ENCODE data around the gene GSTM5.
"Not testable (repeated sequence)": the region's sequence is repeated elsewhere in the genome, so short reads cannot be mapped to it uniquely, and the experiment has no call there.

The GSTM5 gene

GRCh38 chr1:109697066-109697465 lies 15.0 kb upstream of the GSTM5 start:
- Histone ChIP-seq H3K79me2 (ENCODE audit: low read length) (no peaks in the 10 kb centered on the region), H3K27ac (ENCODE audit: low read length) (no peak overlapping the region), H3K4me1 (ENCODE audit: low read length) (no peaks in the 10 kb centered on the region), H3K27me3 (ENCODE audit: low read depth, low read length) (no peaks in the 10 kb centered on the region), H3K9me3 (ENCODE audit: insufficient read depth, low read length) (no peaks in the 10 kb centered on the region), H2AFZ (ENCODE audit: low read depth, low read length) (no peak overlapping the region), H3K4me3 (ENCODE audit: low read length) (no peak overlapping the region), H3K9ac (ENCODE audit: low read length) (no peak overlapping the region), H3K4me2 (ENCODE audit: low read length) (no peak overlapping the region), H4K20me1 (ENCODE audit: insufficient read depth, low read length) (no peaks in the 10 kb centered on the region), H3K36me3 (replicated peaks; ENCODE audit: low read depth, low read length) (no peaks in the 10 kb centered on the region)
- TF ChIP-seq, protein P1, sequence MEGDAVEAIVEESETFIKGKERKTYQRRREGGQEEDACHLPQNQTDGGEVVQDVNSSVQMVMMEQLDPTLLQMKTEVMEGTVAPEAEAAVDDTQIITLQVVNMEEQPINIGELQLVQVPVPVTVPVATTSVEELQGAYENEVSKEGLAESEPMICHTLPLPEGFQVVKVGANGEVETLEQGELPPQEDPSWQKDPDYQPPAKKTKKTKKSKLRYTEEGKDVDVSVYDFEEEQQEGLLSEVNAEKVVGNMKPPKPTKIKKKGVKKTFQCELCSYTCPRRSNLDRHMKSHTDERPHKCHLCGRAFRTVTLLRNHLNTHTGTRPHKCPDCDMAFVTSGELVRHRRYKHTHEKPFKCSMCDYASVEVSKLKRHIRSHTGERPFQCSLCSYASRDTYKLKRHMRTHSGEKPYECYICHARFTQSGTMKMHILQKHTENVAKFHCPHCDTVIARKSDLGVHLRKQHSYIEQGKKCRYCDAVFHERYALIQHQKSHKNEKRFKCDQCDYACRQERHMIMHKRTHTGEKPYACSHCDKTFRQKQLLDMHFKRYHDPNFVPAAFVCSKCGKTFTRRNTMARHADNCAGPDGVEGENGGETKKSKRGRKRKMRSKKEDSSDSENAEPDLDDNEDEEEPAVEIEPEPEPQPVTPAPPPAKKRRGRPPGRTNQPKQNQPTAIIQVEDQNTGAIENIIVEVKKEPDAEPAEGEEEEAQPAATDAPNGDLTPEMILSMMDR (IDR thresholded peaks at IDR 0.05; ENCODE audit: low read depth, low read length) = no peak
- TF ChIP-seq EZH2phosphoT487 (IDR thresholded peaks at IDR 0.05; ENCODE audit: low read depth) = no peak

- H4K20me1 ChIP-seq (ENCODE audit: insufficient read depth, low read length); H3K4me1 ChIP-seq (ENCODE audit: low read length); H3K4me2 ChIP-seq (ENCODE audit: low read length); H3K27me3 ChIP-seq (ENCODE audit: low read depth, low read length); H3K27ac ChIP-seq (ENCODE audit: low read length); H3K4me3 ChIP-seq (ENCODE audit: low read length); H2AFZ ChIP-seq (ENCODE audit: low read depth, low read length); H3K9me3 ChIP-seq (ENCODE audit: insufficient read depth, low read length); H3K9ac ChIP-seq (ENCODE audit: low read length); H3K79me2 ChIP-seq (ENCODE audit: low read length); H3K36me3 ChIP-seq (replicated peaks; ENCODE audit: low read depth, low read length): not testable (repeated sequence)
Observed at GRCh38 chr1:109697861-109698260, 14.2 kb upstream of the GSTM5 start.

DNA sequence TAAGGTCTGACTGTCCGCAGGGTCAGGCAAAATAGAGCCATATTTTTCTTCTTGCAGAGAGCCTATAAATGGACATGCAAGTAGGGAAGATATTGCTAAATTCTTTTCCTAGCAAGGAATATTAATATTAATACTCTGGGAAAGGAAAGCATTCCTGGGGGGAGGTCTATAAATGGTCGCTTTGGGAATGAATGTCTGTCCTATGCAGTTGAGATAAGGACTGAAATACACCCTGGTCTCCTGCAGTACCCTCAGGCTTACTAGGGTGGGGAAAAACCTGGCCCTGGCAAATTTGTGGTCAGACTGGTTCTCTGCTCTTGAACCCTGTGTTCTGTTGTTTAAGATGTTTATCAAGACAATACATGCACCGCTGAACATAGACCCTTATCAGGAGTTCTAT lies 9.1 kb upstream of the GSTM5 start:
- H2AFZ ChIP-seq (ENCODE audit: low read depth, low read length); H3K4me2 ChIP-seq (ENCODE audit: low read length); H3K9me3 ChIP-seq (ENCODE audit: insufficient read depth, low read length); H3K36me3 ChIP-seq (replicated peaks; ENCODE audit: low read depth, low read length); H3K9ac ChIP-seq (ENCODE audit: low read length); H4K20me1 ChIP-seq (ENCODE audit: insufficient read depth, low read length); H3K27ac ChIP-seq (ENCODE audit: low read length); H3K4me3 ChIP-seq (ENCODE audit: low read length); H3K79me2 ChIP-seq (ENCODE audit: low read length); H3K4me1 ChIP-seq (ENCODE audit: low read length); H3K27me3 ChIP-seq (ENCODE audit: low read depth, low read length): not testable (repeated sequence)

DNA sequence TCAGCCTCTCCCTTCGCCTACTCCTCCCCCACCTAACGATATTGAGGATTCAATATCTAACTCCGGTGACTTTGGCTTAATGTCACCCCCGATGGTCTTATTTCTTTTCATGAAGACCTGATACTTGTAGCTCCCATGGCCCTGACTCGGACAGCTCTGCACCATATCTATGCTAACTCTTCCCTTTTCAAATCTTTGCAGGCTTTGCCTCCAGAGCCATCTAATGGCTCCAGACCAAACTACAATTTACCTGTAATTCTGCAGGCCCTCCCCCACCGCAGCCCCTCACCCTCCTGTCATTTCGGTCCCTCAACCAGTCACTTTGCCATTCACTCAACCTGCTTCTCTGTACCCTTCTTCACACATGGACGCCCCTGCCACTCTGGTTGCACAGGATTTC lies 7.9 kb upstream of the GSTM5 start:
- Histone ChIP-seq H3K27me3 (ENCODE audit: low read depth, low read length) (no peaks in the 10 kb centered on the region), H3K4me1 (ENCODE audit: low read length) (no peaks in the 10 kb centered on the region), H3K4me2 (ENCODE audit: low read length) (no peak overlapping the region), H3K9ac (ENCODE audit: low read length) (no peak overlapping the region), H3K27ac (ENCODE audit: low read length) (no peak overlapping the region), H3K4me3 (ENCODE audit: low read length) (no peak overlapping the region), H3K36me3 (replicated peaks; ENCODE audit: low read depth, low read length) (no peaks in the 10 kb centered on the region), H3K9me3 (ENCODE audit: insufficient read depth, low read length) (no peaks in the 10 kb centered on the region), H3K79me2 (ENCODE audit: low read length) (no peaks in the 10 kb centered on the region), H2AFZ (ENCODE audit: low read depth, low read length) (no peak overlapping the region), H4K20me1 (ENCODE audit: insufficient read depth, low read length) (no peaks in the 10 kb centered on the region)
- TF ChIP-seq, protein P1 (IDR thresholded peaks at IDR 0.05; ENCODE audit: low read depth, low read length) = peak; percentile 38
- no peak for TF ChIP-seq EZH2phosphoT487 (IDR thresholded peaks at IDR 0.05; ENCODE audit: low read depth)

DNA sequence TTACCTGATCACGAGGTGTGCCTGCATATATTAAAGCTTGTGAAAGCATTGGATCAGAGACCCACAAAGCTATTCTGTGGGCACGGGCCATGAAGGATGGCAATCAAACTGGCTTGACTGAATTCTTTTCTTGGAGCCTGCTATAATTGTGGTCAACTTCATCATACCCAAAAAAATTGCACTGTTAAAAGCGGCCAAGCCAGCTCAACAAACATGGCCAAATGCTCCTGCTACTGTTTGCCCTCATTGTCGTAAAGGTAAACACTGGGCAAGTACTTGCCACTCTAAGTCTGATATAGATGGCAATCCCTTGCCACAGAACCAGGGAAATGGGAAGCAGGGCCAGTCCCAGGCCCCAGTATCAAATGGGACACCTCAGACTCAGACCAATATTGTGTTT lies 6.6 kb upstream of the GSTM5 start:
- TF ChIP-seq, protein P1 (IDR thresholded peaks at IDR 0.05; ENCODE audit: low read depth, low read length) = no peak
- no peak for TF ChIP-seq EZH2phosphoT487 (IDR thresholded peaks at IDR 0.05; ENCODE audit: low read depth)
- H3K27me3 ChIP-seq (ENCODE audit: low read depth, low read length) = no peaks in the 10 kb centered on the region
- no peaks in the 10 kb centered on the region for H3K79me2 ChIP-seq (ENCODE audit: low read length)
- no peaks in the 10 kb centered on the region for H3K36me3 ChIP-seq (replicated peaks; ENCODE audit: low read depth, low read length)
- no peak overlapping the region for H2AFZ ChIP-seq (ENCODE audit: low read depth, low read length)
- H3K4me3 ChIP-seq (ENCODE audit: low read length) = no peak overlapping the region
- no peaks in the 10 kb centered on the region for H3K9me3 ChIP-seq (ENCODE audit: insufficient read depth, low read length)
- H4K20me1 ChIP-seq (ENCODE audit: insufficient read depth, low read length) = no peaks in the 10 kb centered on the region
- no peaks in the 10 kb centered on the region for H3K4me1 ChIP-seq (ENCODE audit: low read length)
- H3K9ac ChIP-seq (ENCODE audit: low read length) = no peak overlapping the region
- no peak overlapping the region for H3K27ac ChIP-seq (ENCODE audit: low read length)
- no peak overlapping the region for H3K4me2 ChIP-seq (ENCODE audit: low read length)

DNA sequence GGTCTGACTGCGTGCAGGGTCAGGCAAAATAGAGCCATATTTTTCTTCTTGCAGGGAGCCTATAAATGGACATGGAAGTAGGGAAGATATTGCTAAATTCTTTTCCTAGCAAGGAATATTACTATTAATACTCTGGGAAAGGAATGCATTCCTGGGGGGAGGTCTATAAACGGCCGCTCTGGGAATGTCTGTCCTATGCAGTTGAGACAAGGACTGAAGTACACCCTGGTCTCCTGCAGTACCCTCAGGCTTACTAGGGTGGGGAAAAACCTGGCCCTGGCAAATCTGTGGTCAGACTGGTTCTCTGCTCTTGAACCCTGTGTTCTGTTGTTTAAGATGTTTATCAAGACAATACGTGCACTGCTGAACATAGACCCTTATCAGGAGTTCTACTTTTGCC lies 3.1 kb upstream of the GSTM5 start:
- not testable (repeated sequence) for H3K4me2 ChIP-seq (ENCODE audit: low read length); H3K27me3 ChIP-seq (ENCODE audit: low read depth, low read length); H4K20me1 ChIP-seq (ENCODE audit: insufficient read depth, low read length); H3K27ac ChIP-seq (ENCODE audit: low read length); H3K9ac ChIP-seq (ENCODE audit: low read length); H3K4me1 ChIP-seq (ENCODE audit: low read length); H3K9me3 ChIP-seq (ENCODE audit: insufficient read depth, low read length); H3K79me2 ChIP-seq (ENCODE audit: low read length); H2AFZ ChIP-seq (ENCODE audit: low read depth, low read length); H3K4me3 ChIP-seq (ENCODE audit: low read length); H3K36me3 ChIP-seq (replicated peaks; ENCODE audit: low read depth, low read length)

GRCh38 chr1:109709822-109710221 lies 2.2 kb upstream of the GSTM5 start:
- not testable (repeated sequence) for H3K4me1 ChIP-seq (ENCODE audit: low read length); H3K27ac ChIP-seq (ENCODE audit: low read length); H3K9ac ChIP-seq (ENCODE audit: low read length); H3K27me3 ChIP-seq (ENCODE audit: low read depth, low read length); H3K4me2 ChIP-seq (ENCODE audit: low read length); H2AFZ ChIP-seq (ENCODE audit: low read depth, low read length); H3K36me3 ChIP-seq (replicated peaks; ENCODE audit: low read depth, low read length); H3K4me3 ChIP-seq (ENCODE audit: low read length); H3K9me3 ChIP-seq (ENCODE audit: insufficient read depth, low read length); H4K20me1 ChIP-seq (ENCODE audit: insufficient read depth, low read length); H3K79me2 ChIP-seq (ENCODE audit: low read length)
